ENCODE measurements around the gene TIMM21.

The TIMM21 gene

DNA sequence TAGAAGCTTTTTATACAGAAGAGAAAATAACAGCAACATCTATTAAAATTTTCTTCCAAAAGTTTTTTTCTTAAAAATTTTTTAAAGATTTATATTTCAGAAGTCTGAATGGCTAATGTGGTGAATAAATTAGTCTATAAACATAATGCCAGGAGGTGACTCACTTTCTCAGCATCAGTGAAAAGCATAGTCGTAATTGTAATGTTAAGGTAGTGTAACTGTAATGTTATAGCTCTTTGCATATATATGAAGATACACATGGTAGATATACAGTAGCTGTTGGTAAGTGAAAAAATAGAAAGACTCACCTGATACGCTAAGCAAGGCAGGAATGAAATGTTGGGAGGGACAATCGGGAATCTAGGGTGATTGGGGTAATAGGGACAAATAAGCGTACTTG lies 5.5 kb downstream of the TIMM21 start:
- no peak for ATAC-seq (replicated peaks)

DNA sequence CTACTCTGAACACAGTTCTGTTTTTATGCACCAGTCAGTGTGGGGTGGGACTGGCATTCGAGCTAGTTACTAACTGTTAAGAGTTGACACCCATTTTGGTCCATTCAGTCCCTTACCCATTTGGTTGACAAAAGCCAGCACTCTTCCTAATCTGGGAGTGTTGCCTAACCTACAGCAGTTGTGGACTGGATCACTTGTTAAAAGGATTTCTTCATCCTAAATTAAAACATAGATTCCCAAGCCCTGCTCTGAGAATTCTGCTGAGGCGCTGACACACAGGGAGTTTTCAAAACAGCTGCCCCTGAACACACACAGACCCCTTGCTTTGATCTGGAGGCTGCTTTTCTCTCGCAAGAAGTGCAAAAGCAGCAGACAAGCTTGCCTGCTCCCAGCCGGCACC lies 6.4 kb downstream of the TIMM21 start:
- H3K4me1 Mint-ChIP-seq (ENCODE audit: low read depth in 2 of 2) = peaks cover 11 to 12% of the 10 kb centered on the region in 2 donors
- DNase-seq = no peak
- H3K4me3 Mint-ChIP-seq = no peak overlapping the region
- no peaks in the 10 kb centered on the region for H3K9me3 Mint-ChIP-seq
- H3K27me3 Mint-ChIP-seq = no peaks in the 10 kb centered on the region
- peaks cover 41% of the 10 kb centered on the region for H3K36me3 Mint-ChIP-seq (ENCODE audit: insufficient read depth)
- ATAC-seq (replicated peaks) = no peak
- H3K27ac Mint-ChIP-seq = no peak overlapping the region

More for the DNA sequence above, 5.5 kb downstream of the TIMM21 start:
- Mint-ChIP-seq H3K9me3 (no peaks in the 10 kb centered on the region), H3K4me3 (no peak overlapping the region), H3K4me1 (ENCODE audit: low read depth in 2 of 2) (peaks cover 17 to 19% of the 10 kb centered on the region in 2 donors), H3K27ac (no peak overlapping the region), H3K36me3 (ENCODE audit: insufficient read depth) (peaks cover 36% of the 10 kb centered on the region), H3K27me3 (no peaks in the 10 kb centered on the region)
- DNase-seq = no peak

DNA sequence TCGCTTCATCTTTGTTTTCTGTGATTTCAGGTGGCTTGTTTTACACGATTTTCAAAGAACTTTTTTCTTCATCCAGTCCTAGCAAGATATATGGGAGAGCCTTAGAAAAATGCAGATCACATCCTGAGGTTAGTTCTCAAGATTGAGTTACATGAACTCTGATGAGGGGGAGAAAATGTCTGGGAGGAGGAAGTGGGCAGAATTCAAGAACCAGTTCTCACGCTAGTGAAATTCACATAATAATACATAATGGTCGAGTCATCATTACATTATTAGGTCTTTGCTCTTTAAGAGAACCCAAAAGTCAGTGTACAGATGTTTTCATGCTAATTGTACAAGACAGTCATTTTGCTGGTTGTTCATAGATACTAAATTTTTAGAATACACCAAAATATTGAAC lies 7.0 kb downstream of the TIMM21 start:
- Mint-ChIP-seq H3K27me3 (no peaks in the 10 kb centered on the region), H3K27ac (no peak overlapping the region), H3K4me3 (no peak overlapping the region), H3K36me3 (ENCODE audit: insufficient read depth) (peaks cover 47% of the 10 kb centered on the region), H3K9me3 (no peaks in the 10 kb centered on the region), H3K4me1 (ENCODE audit: low read depth in 2 of 2) (peaks cover 7 to 9% of the 10 kb centered on the region in 2 donors)
- DNase-seq (no peak), ATAC-seq (replicated peaks) (no peak)

DNA sequence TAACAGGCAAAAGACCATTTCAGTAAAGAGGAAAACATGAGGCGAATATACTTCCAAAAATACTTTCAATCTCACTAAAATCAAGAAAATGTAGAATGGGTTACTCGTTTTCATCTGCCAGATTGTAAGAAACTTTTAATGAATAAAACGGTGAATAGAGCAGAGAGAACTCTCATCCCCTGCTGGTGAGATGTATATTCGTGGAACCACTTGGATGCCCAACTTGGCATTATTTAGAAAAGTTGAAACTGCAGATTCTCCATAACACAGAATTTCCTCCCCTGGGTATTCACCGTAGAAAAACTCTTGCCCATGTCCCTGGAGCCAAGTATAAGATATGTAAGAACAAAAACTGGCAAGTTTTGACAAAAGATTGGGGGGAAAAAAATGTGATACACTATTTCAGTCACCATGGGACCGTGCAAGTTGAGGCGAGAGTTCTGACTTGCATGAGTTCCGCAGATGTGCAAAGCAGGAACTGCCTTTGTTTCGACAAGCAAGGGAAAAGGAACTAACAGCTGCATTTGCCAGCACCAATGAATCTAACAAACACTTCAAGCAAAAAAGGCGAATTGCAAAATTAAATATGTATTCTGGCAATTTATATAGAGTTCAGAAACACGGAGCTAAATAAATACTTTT lies 14.8 kb downstream of the TIMM21 start:
- DNase-seq (no peak), ATAC-seq (replicated peaks) (no peak)
- Mint-ChIP-seq H3K4me3 (no peak overlapping the region), H3K4me1 (ENCODE audit: low read depth in 2 of 2) (no peaks in the 10 kb centered on the region), H3K9me3 (no peaks in the 10 kb centered on the region), H3K27me3 (no peaks in the 10 kb centered on the region), H3K36me3 (ENCODE audit: insufficient read depth) (peaks cover 22% of the 10 kb centered on the region), H3K27ac (no peak overlapping the region)

DNA sequence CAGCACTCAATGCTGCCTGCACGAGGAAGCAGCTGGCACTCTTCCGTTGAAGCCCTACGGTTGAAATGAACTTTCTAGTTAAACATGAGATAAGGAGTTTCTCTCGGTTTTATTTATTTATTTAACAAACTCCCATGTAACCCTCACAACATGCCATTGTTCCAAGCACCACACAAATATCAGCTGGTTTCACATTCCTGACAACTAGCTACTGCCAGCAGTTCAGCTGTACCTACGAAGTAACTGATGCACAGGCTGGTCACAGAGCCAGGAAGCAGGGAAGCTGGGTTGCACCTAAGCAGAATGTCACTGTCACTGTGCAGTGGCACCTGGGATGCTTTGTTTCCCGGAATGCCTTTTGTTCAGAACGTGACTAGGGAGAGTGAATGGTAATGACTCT lies 18.1 kb downstream of the TIMM21 start:
- Mint-ChIP-seq H3K36me3 (ENCODE audit: insufficient read depth) (no peaks in the 10 kb centered on the region), H3K27ac (no peak overlapping the region)

DNA sequence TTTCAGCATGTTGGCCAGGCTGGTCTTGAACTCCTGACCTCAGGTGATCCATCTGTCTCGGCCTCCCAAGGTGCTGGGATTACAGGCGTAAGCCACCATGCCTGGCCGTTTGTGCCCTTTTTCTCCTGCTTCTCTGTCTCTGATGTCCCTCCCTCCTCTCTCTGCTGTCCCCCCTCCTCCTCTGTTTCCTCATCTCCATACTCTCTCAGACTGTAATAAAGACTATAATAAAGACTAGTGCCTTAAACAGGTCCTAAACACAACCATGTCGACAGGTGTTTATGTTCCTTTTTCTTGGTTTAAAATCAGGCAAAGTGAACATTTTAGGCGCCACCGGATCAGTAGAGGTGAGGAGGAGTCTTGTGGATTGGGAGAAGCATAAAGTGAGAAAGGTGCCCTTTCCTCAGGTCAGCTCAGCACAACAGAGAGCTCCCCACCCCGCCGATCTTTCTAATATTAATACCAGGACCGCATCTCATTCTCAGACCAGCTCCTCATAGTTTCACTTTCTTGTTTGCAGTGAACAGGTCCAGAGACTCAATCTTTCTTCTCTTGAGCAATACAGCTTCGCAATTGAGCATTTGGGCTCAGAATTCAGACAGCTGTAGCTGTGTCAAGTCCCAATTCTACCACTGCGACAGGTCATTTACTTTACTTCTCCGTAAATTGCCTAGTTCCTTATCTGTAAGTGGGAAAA lies 23.7 kb downstream of the TIMM21 start:
- H3K4me1 Mint-ChIP-seq (ENCODE audit: low read depth in 2 of 2) = peaks cover 8 to 10% of the 10 kb centered on the region in 2 donors
- peaks cover 71 to 76% of the 10 kb centered on the region in 2 donors for H3K27me3 Mint-ChIP-seq
- H3K9me3 Mint-ChIP-seq = no peaks in the 10 kb centered on the region
- ATAC-seq (replicated peaks) (peak; percentile 32), DNase-seq (no peak)
- H3K36me3 Mint-ChIP-seq (ENCODE audit: insufficient read depth) = no peaks in the 10 kb centered on the region
- peak overlapping the region; percentile 55 to 69 for H3K4me3 Mint-ChIP-seq
- H3K27ac Mint-ChIP-seq = peak overlapping the region in 1 of 2 donors; percentile 68

More for the DNA sequence above, 18.1 kb downstream of the TIMM21 start:
- DNase-seq (no peak), ATAC-seq (replicated peaks) (no peak)
- no peak overlapping the region for H3K4me3 Mint-ChIP-seq
- H3K4me1 Mint-ChIP-seq (ENCODE audit: low read depth in 2 of 2) = no peaks in the 10 kb centered on the region
- H3K27me3 Mint-ChIP-seq = peaks cover 20 to 21% of the 10 kb centered on the region in 2 donors
- no peaks in the 10 kb centered on the region for H3K9me3 Mint-ChIP-seq

DNA sequence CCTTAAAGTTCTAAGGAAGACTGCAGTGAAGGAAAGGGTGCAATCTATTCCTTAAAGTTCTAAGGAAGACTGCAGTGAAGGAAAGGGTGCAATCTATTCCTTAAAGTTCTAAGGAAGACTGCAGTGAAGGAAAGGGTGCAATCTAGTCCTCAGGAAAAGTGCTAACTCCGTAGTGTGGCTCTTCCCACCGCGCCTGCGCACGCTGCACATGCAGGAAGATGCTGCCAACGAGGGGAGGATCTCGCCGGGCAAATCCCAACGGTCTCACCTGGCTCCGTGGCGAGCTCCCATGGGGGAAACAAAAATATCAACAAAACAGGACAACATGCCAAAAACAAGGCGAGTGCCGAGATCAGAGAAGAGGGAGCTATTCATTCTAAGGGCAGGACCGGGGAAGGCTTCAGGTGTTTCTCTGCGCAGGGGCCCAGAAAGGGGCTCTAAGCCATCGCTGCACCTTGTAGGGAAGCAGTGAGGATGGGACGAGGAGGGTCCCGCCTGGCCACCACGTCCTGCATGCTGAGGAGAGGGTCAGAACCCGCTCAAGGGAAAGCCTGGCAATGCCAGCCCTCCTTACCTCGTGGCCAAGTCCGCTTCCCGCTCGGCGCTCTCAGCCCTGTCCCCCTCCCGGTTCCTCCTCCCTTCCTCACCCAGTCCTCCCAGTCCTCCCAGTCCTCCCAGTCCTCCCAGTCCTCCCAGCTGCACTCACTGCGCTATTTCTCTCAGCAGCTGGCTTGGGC lies 24.5 kb downstream of the TIMM21 start:
- H3K27ac Mint-ChIP-seq = no peak overlapping the region
- DNase-seq = no peak
- H3K4me3 Mint-ChIP-seq = peak overlapping the region; percentile 55 to 69
- peaks cover 8 to 10% of the 10 kb centered on the region in 2 donors for H3K4me1 Mint-ChIP-seq (ENCODE audit: low read depth in 2 of 2)
- no peak for ATAC-seq (replicated peaks)
- peaks cover 71 to 79% of the 10 kb centered on the region in 2 donors for H3K27me3 Mint-ChIP-seq
- no peaks in the 10 kb centered on the region for H3K36me3 Mint-ChIP-seq (ENCODE audit: insufficient read depth)
- H3K9me3 Mint-ChIP-seq = no peaks in the 10 kb centered on the region

DNA sequence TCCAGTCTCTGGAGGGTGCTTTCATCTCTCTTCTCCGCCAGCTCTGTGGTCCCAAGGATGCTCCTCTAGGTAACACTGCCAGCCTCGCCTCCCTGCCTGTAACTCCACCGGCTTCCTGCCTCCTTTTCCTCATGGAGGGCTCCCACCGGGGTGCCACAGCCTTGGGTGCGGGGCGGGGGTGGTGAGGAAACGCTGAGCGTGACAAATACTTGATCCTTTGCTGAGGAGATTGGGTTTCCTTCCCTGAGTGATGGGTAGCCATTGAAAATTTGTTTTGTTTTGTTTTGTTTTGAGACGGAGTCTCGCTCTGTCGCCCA lies 25.1 kb downstream of the TIMM21 start:
- ATAC-seq (replicated peaks) = no peak
- DNase-seq = no peak
- peaks cover 71 to 84% of the 10 kb centered on the region in 2 donors for H3K27me3 Mint-ChIP-seq
- H3K27ac Mint-ChIP-seq = no peak overlapping the region
- H3K36me3 Mint-ChIP-seq (ENCODE audit: insufficient read depth) = no peaks in the 10 kb centered on the region
- H3K9me3 Mint-ChIP-seq = no peaks in the 10 kb centered on the region
- peaks cover 8 to 10% of the 10 kb centered on the region in 2 donors for H3K4me1 Mint-ChIP-seq (ENCODE audit: low read depth in 2 of 2)
- H3K4me3 Mint-ChIP-seq = no peak overlapping the region

DNA sequence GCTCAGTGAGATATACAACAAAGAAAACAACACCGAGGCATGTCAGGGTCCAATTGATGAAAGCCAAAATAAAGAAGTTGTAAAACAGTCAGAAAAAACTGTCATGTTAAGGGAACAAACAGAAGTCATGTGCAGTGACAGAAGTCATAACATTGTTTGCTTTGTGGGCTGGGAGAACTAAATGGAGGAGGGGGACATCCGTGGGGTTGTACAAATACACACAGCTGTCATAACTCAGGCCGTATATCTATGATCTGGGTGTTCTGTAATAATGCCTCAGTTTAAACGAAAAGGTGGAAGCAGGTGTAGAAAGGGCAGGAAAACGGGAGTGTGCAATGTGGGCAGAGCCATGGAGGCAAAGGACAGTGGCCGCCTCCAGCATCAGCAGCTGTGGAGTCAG lies 27.3 kb downstream of the TIMM21 start:
- Mint-ChIP-seq H3K4me3 (no peak overlapping the region), H3K27ac (peak overlapping the region in 1 of 2 donors; percentile 0), H3K4me1 (ENCODE audit: low read depth in 2 of 2) (peaks cover 8 to 10% of the 10 kb centered on the region in 2 donors), H3K27me3 (peaks cover 70 to 86% of the 10 kb centered on the region in 2 donors), H3K9me3 (no peaks in the 10 kb centered on the region), H3K36me3 (ENCODE audit: insufficient read depth) (no peaks in the 10 kb centered on the region)
- no peak for DNase-seq
- no peak for ATAC-seq (replicated peaks)

DNA sequence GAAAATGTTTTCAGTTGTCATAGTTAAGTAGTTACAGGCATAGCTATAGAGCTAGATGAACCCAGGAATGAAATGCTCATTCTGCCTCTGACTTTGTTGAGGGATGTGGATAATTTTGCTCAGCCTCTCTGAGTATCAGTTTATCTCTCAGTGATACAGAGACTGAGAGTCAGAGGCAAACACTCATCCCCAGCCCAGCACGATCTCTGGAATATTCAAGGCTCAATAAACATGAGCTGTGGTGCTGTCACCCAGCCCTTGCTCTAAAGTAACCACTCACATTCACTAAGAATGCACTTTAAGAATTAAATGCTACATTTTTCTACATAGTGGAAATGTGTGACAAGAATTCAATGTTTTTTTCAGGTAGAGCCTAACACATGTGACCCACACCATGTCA lies 30.6 kb downstream of the TIMM21 start:
- H3K9me3 Mint-ChIP-seq = no peaks in the 10 kb centered on the region
- DNase-seq = no peak
- H3K27ac Mint-ChIP-seq = no peak overlapping the region
- no peaks in the 10 kb centered on the region for H3K36me3 Mint-ChIP-seq (ENCODE audit: insufficient read depth)
- no peak overlapping the region for H3K4me3 Mint-ChIP-seq
- peaks cover 66 to 91% of the 10 kb centered on the region in 2 donors for H3K27me3 Mint-ChIP-seq
- no peak for ATAC-seq (replicated peaks)
- no peaks in the 10 kb centered on the region for H3K4me1 Mint-ChIP-seq (ENCODE audit: low read depth in 2 of 2)

DNA sequence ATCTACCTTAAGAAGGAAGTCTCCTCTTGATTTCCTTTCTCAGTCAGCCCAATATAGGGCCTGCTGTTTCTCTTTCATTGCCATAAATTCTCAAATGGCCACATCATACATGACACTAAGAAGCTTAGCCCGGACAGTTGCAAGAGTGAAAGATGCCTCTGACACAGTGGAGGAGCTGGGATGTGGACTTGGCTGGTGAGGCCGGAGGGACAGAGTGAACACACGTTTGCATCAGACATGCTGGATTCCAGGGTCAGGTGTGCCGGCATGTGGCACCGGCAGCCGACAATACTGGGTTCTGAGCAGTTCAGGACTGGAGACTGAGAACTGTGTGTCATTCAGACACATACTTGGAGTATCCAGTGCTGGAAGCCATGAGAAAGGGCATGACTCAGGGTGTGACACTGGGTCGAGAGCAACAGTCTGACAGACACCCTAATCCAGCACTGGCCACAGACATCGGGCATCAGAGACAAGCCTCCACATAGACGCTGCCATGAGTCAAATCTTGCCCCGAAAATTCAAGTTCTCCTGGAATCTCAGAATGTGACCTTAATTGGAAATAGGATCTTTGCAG lies 31.4 kb downstream of the TIMM21 start:
- no peak for ATAC-seq (replicated peaks)
- no peak overlapping the region for H3K27ac Mint-ChIP-seq
- H3K36me3 Mint-ChIP-seq (ENCODE audit: insufficient read depth) = no peaks in the 10 kb centered on the region
- H3K4me1 Mint-ChIP-seq (ENCODE audit: low read depth in 2 of 2) = no peaks in the 10 kb centered on the region
- H3K27me3 Mint-ChIP-seq = peaks cover 67 to 90% of the 10 kb centered on the region in 2 donors
- no peak overlapping the region for H3K4me3 Mint-ChIP-seq
- no peak for DNase-seq
- no peaks in the 10 kb centered on the region for H3K9me3 Mint-ChIP-seq

DNA sequence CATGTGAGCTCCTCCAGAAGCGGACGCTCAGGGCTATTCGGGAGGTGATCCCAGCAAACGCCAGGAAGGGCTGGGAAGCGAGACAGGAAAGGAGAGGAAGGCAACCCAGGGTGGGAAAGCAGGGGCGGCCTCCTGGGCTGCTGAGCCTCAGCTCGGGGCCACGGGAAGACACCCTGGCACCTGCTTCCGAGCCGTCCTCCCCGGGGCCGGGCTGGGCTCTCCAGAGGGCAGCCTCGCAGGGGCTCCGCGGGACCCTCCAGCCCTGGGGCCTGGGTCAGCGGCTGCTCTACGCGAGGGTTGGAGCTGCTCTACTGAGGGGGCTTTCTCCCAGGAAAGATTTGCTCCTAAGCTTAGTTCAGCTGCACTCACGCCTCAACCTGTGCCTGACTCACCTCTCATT lies 34.0 kb downstream of the TIMM21 start:
- Mint-ChIP-seq H3K4me3 (no peak overlapping the region), H3K9me3 (no peaks in the 10 kb centered on the region), H3K4me1 (ENCODE audit: low read depth in 2 of 2) (no peaks in the 10 kb centered on the region), H3K27ac (no peak overlapping the region), H3K27me3 (peaks cover 60 to 84% of the 10 kb centered on the region in 2 donors), H3K36me3 (ENCODE audit: insufficient read depth) (no peaks in the 10 kb centered on the region)
- DNase-seq (no peak), ATAC-seq (replicated peaks) (no peak)

DNA sequence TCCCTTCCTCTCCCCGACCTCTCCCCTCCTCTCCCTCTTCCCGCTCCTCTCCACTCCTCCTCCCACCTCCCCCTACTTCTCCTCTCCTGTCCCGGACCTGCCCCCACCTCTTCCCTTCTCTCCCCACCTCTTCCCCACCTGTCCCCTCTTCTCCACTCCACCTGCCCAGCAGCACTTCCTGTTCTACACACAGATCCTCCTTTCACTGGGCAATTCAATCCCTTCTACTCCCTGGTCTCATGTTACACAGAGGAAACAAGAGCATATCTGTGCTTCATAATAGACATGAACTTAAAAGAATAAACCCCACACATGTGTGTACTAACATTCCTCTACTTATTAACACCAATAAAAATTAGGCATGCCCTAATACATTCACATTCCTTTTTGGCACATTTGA lies 34.8 kb downstream of the TIMM21 start:
- ATAC-seq (replicated peaks) = no peak
- H3K27ac Mint-ChIP-seq = no peak overlapping the region
- no peak overlapping the region for H3K4me3 Mint-ChIP-seq
- H3K4me1 Mint-ChIP-seq (ENCODE audit: low read depth in 2 of 2) = no peaks in the 10 kb centered on the region
- H3K9me3 Mint-ChIP-seq = no peaks in the 10 kb centered on the region
- DNase-seq = no peak
- peaks cover 61 to 80% of the 10 kb centered on the region in 2 donors for H3K27me3 Mint-ChIP-seq
- no peaks in the 10 kb centered on the region for H3K36me3 Mint-ChIP-seq (ENCODE audit: insufficient read depth)

Measured in effector memory CD8-positive, alpha-beta T cell (primary cell).